Endothelial cell of umbilical vein (primary cell): ENCODE measurements around the gene BRD1.

ENCODE experiments used
- EZH2 ChIP-seq: IDR thresholded peaks from 2 replicates; pipeline ENCODE4 v1.6.1; 2012; ENCODE audit warnings: borderline replicate concordance, low read depth, mild to moderate bottlenecking, moderate library complexity, low read length, inconsistent platforms; ENCODE audit not compliant: severe bottlenecking
- POLR2A ChIP-seq: IDR thresholded peaks from 2 replicates; pipeline ENCODE4 v1.6.1; 2012; ENCODE audit warnings: low read depth, mild to moderate bottlenecking, control low read depth, low read length

- TF ChIP-seq POLR2A = no peak
- TF ChIP-seq EZH2 = no peak
Measured at GRCh38 chr22:49738006-49738405, 89.7 kb downstream of the BRD1 start.
